LNCAP (cell line): ENCODE results near the gene SERPINA5.

ENCODE experiments used
- CTCF ChIP-seq: fragments of 450-650 bp; IDR thresholded peaks from 2 replicates; pipeline ENCODE4 v1.5.1; 2017; ENCODE audit warnings: mild to moderate bottlenecking

The SERPINA5 gene

GRCh38 chr14:94582851-94583250 is 1.6 kb downstream of the SERPINA5 start:
- TF ChIP-seq CTCF = no peak

- no peak for TF ChIP-seq CTCF
Measured at GRCh38 chr14:94583557-94583956, 2.3 kb downstream of the SERPINA5 start.

GRCh38 chr14:94584591-94585280 is 3.5 kb downstream of the SERPINA5 start:
- TF ChIP-seq CTCF = no peak

- no peak for TF ChIP-seq CTCF
Measured at GRCh38 chr14:94586635-94587034, 5.4 kb downstream of the SERPINA5 start.

GRCh38 chr14:94588311-94588710 is 7.1 kb downstream of the SERPINA5 start:
- no peak for TF ChIP-seq CTCF

- TF ChIP-seq CTCF = no peak
Measured at GRCh38 chr14:94591073-94591472, 9.8 kb downstream of the SERPINA5 start.

- no peak for TF ChIP-seq CTCF
Measured at GRCh38 chr14:94591871-94592270, 10.6 kb downstream of the SERPINA5 start.

- TF ChIP-seq CTCF = no peak
Measured at GRCh38 chr14:94592457-94592856, 11.2 kb downstream of the SERPINA5 start.
